ENCODE measurements around the gene MORN1.

- no peak for TF ChIP-seq REST (IDR thresholded peaks at IDR 0.05; ENCODE audit: borderline replicate concordance)
- no peak for TF ChIP-seq CTCF (IDR thresholded peaks at IDR 0.05; ENCODE audit: poor library complexity, severe bottlenecking)
- TF ChIP-seq TAF1 (IDR thresholded peaks at IDR 0.05; ENCODE audit: low read depth), result no peak
These were observed 116.4 kb downstream of the MORN1 start for GRCh38 chr1:2274929-2275475.

All from neural cell (in vitro differentiated cells).